SH-SY5Y (cell line): ENCODE data around the gene UBAC2.

ENCODE experiments used
- GATA2 ChIP-seq: IDR thresholded peaks from 2 replicates; pipeline ENCODE4 v1.6.1; 2011; ENCODE audit warnings: mild to moderate bottlenecking, low read depth, low read length
- GATA3 ChIP-seq: IDR thresholded peaks from 2 replicates; pipeline ENCODE4 v1.6.1; 2011; ENCODE audit warnings: low read depth, mild to moderate bottlenecking, low read length, moderate library complexity

GRCh38 chr13:99218126-99218525, 17.5 kb downstream of the UBAC2 start:
- TF ChIP-seq GATA2 (no peak), GATA3 (no peak)
